Gastroesophageal sphincter (tissue), 3 donors: ENCODE results near the gene CEMIP.

ENCODE experiments used
- EP300 ChIP-seq: sonication (generic); formaldehyde crosslinking; IDR thresholded peaks from one replicate; pipeline ENCODE4 v1.6.1; 2017; ENCODE audit warnings: antibody characterized with exemption, mild to moderate bottlenecking
- POLR2A ChIP-seq, 2 donors: fragments of 450-650 bp; IDR thresholded peaks; one replicate each; pipeline ENCODE4 v1.6.1; 2017; ENCODE audit warnings: antibody characterized with exemption in 2 of 2, mild to moderate bottlenecking in 2 of 2, moderate library complexity in 1 of 2
- POLR2AphosphoS5 ChIP-seq: sonication (generic); formaldehyde crosslinking; IDR thresholded peaks from one replicate; pipeline ENCODE4 v1.6.1; 2017; ENCODE audit warnings: antibody characterized with exemption
- TF ChIP-seq, protein P1 (sequence below), 4 experiments: fragments of 200-600 bp in 2 of 4; fragments of 450-650 bp in 2 of 4; sonication (generic) in 1 of 4; IDR thresholded peaks; one replicate each; pipeline ENCODE4 v1.5.1; 2017 to 2019; ENCODE audit warnings: antibody characterized with exemption in 4 of 4, mild to moderate bottlenecking in 2 of 4, moderate library complexity in 2 of 4

DNA sequence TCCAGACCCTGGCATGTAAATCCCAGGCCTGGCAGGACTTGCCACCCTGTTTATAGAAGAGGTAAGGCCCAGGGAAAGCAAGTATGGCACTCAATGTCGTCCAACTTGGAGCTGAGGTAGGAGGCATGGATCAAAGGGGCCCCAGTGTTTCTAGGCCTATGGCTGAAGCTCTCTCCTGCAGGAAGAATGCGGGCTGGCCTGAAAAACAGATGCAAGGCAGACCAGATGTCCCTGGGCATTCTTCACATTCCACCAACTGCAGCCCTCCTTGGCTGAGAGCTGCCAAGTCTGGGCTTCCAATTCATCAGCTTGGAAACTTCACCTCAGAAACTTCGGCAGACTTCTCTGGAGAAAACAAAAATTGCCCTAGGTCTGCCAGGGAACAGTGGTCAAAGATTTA is 188.3 kb downstream of the CEMIP start:
- no peak for TF ChIP-seq POLR2A (IDR thresholded peaks at IDR 0.05)
- no peak for TF ChIP-seq POLR2AphosphoS5
- TF ChIP-seq, protein P1, sequence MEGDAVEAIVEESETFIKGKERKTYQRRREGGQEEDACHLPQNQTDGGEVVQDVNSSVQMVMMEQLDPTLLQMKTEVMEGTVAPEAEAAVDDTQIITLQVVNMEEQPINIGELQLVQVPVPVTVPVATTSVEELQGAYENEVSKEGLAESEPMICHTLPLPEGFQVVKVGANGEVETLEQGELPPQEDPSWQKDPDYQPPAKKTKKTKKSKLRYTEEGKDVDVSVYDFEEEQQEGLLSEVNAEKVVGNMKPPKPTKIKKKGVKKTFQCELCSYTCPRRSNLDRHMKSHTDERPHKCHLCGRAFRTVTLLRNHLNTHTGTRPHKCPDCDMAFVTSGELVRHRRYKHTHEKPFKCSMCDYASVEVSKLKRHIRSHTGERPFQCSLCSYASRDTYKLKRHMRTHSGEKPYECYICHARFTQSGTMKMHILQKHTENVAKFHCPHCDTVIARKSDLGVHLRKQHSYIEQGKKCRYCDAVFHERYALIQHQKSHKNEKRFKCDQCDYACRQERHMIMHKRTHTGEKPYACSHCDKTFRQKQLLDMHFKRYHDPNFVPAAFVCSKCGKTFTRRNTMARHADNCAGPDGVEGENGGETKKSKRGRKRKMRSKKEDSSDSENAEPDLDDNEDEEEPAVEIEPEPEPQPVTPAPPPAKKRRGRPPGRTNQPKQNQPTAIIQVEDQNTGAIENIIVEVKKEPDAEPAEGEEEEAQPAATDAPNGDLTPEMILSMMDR (IDR thresholded peaks at IDR 0.05) = no peak
- TF ChIP-seq EP300 = no peak
